Gastrocnemius medialis (tissue), 4 donors: ENCODE results near the gene DNAJB14. TPM values are rescaled to one million over a fixed set of nuclear protein-coding genes. Genes with fewer than 3 reads are reported as not detected.

Source experiments
- ATAC-seq, 2 donors: fragments of 150-250 bp; one replicate each; pipeline ENCODE4 v1.9.1; 2016
- DNase-seq, 2 donors: peaks; one replicate each; pipeline ENCODE4 v3.0.0-alpha.2; 2019
- H3K27ac ChIP-seq, 4 donors: fragments of 200-600 bp; sonication (generic); 1 replicate in 1 of 4; 2 replicates in 3 of 4; pipeline ENCODE4 v1.5.1; 2016 to 2018; ENCODE audit warnings: mild to moderate bottlenecking in 2 of 4, moderate library complexity in 1 of 4
- H3K27me3 ChIP-seq, 3 donors: fragments of 200-600 bp; sonication (generic) in 2 of 3; 1 replicate in 1 of 3; 2 replicates in 2 of 3; pipeline versions ENCODE4 v1.5.1 to v1.6.0; 2016 to 2019; ENCODE audit warnings: mild to moderate bottlenecking in 1 of 3, moderate library complexity in 1 of 3
- H3K36me3 ChIP-seq, 2 donors: fragments of 200-600 bp; sonication (generic) in 1 of 2; one replicate each; pipeline ENCODE4 v1.5.1; 2017 to 2018
- H3K4me1 ChIP-seq, 2 donors: fragments of 200-600 bp; sonication (generic) in 1 of 2; one replicate each; pipeline ENCODE4 v1.5.1; 2016 to 2017; ENCODE audit warnings: mild to moderate bottlenecking in 2 of 2
- H3K4me3 ChIP-seq, 4 donors: fragments of 200-600 bp; sonication (generic) in 3 of 4; 1 replicate in 1 of 4; 2 replicates in 3 of 4; pipeline ENCODE4 v1.5.1; 2016 to 2019; ENCODE audit warnings: mild to moderate bottlenecking in 2 of 4
- H3K9me3 ChIP-seq, 3 donors: fragments of 200-600 bp; sonication (generic) in 2 of 3; 1 replicate in 1 of 3; 2 replicates in 2 of 3; pipeline ENCODE4 v1.5.1; 2016 to 2019
- CTCF ChIP-seq, 5 experiments: fragments of 450-650 bp in 3 of 5; fragments of 200-600 bp in 2 of 5; sonication (generic) in 2 of 5; IDR thresholded peaks in 4 of 5; conservative IDR thresholded peaks in 1 of 5; 1 replicate in 4 of 5; 2 replicates in 1 of 5; pipeline ENCODE4 v1.5.1; 2016 to 2019; ENCODE audit warnings: antibody characterized with exemption in 5 of 5, mild to moderate bottlenecking in 3 of 5, moderate library complexity in 3 of 5
- POLR2A ChIP-seq, 2 donors: fragments of 450-650 bp; IDR thresholded peaks; one replicate each; pipeline ENCODE4 v1.6.1; 2017; ENCODE audit warnings: antibody characterized with exemption in 2 of 2, mild to moderate bottlenecking in 2 of 2, moderate library complexity in 2 of 2
- in situ Hi-C, 4 donors: fragments of 200-750 bp; cut with MboI; loops; one replicate each; pipeline versions ENCODE4 v1.15.0 to v1.8.0; 2017; ENCODE audit warnings: low sequenced_read_pairs in 4 of 4
- intact Hi-C: fragments of 100-400 bp; cut with DNase I; formaldehyde crosslinking; loops from one replicate; pipeline ENCODE4 v1.15.1; 2023; ENCODE audit warnings: low total_unique reads
- total RNA-seq, 4 donors: library from RNA; depleted of rRNA; stranded (reverse); fragments of >200 nt; gene quantifications; one replicate each; pipeline versions ENCODE4 v1.1.0 to v1.2.3, GENCODE V29; 2016

Gene DNAJB14
- total RNA-seq, 4 donors from 2014 or later = 14.2 to 26.9 (median 15.2) TPM

DNA sequence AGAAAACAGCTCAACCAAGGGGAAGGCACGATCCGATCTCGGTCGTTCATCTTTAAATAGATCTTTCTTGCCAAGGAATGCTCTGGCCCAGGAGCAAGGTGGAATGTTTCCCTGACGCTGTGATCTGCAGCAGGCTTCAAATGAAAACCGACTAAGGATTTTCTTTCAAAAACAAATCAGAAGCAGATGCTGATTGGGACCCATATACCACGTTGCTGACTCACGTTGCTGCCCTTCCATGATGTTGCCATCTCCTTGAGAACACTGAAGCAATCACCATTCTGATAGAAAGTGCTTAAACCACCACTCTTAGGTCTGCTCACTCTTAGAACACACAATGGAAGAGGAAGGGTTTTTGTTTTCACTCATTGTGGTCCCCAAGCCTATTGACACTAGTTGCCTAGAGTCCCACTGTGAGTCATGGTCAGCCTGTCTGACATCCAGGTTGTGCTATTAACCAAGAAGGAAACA is 78.3 kb downstream of the DNAJB14 start:
- peak overlapping the region in 3 of 4 donors; percentile 5 to 25 (median 15) for H3K4me3 ChIP-seq
- TF ChIP-seq CTCF (IDR thresholded peaks at IDR 0.05 in 4 of 5, conservative IDR thresholded peaks at IDR 0.05 in 1 of 5) (no peak), POLR2A (IDR thresholded peaks at IDR 0.05) (no peak)
- peak overlapping the region; percentile 47 to 74 (median 64) for H3K27ac ChIP-seq
- H3K4me1 ChIP-seq = peaks cover 9% of the 10 kb centered on the region in 2 donors
- intact Hi-C loops = no loop called here
- no peaks in the 10 kb centered on the region for H3K36me3 ChIP-seq
- no peaks in the 10 kb centered on the region for H3K9me3 ChIP-seq
- H3K27me3 ChIP-seq = no peaks in the 10 kb centered on the region
- DNase-seq (peak in 1 of 2 donors; percentile 28), ATAC-seq (peak; percentile 93 to 96)
- in situ Hi-C loops = no loop called here

GRCh38 chr4:99863804-99864203 is 82.6 kb downstream of the DNAJB14 start:
- in situ Hi-C loops (no loop called here), intact Hi-C loops (no loop called here)
- H3K4me3 ChIP-seq = no peak overlapping the region
- ATAC-seq (no peak), DNase-seq (no peak)
- no peaks in the 10 kb centered on the region for H3K36me3 ChIP-seq
- peaks cover 9% of the 10 kb centered on the region in 2 donors for H3K4me1 ChIP-seq
- no peak overlapping the region for H3K27ac ChIP-seq
- TF ChIP-seq CTCF (IDR thresholded peaks at IDR 0.05 in 4 of 5, conservative IDR thresholded peaks at IDR 0.05 in 1 of 5) (no peak), POLR2A (IDR thresholded peaks at IDR 0.05) (no peak)
- no peaks in the 10 kb centered on the region for H3K27me3 ChIP-seq
- H3K9me3 ChIP-seq = no peaks in the 10 kb centered on the region

- Histone ChIP-seq H3K9me3 (no peaks in the 10 kb centered on the region), H3K4me3 (no peak overlapping the region), H3K36me3 (no peaks in the 10 kb centered on the region), H3K27me3 (no peaks in the 10 kb centered on the region), H3K4me1 (no peaks in the 10 kb centered on the region), H3K27ac (no peak overlapping the region)
- in situ Hi-C loops (no loop called here), intact Hi-C loops (no loop called here)
- no peak for TF ChIP-seq CTCF (IDR thresholded peaks at IDR 0.05 in 4 of 5, conservative IDR thresholded peaks at IDR 0.05 in 1 of 5)
- no peak for ATAC-seq
- DNase-seq = no peak
These were observed 85.1 kb downstream of the DNAJB14 start for GRCh38 chr4:99861120-99861905.

DNA sequence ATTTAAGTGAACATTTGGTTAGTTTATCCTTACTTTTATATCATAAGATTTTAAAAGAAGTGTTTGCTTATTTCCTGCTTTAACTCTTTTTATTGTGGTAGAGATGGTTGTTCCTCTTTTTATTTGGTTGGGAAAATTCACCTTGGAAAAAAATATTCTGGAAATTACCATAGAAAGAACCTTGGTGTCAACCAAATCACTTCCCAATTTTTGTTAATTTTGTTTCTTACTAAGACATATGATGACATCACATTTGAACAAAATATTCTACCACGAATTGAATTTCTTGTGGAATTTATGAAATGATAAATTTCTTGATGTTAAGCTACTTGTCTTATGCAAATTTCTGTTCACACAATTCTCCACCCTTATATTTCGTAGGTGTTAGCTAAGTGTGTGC is 85.9 kb downstream of the DNAJB14 start:
- in situ Hi-C loops = no loop called here
- no peak overlapping the region for H3K27ac ChIP-seq
- DNase-seq (no peak), ATAC-seq (no peak)
- TF ChIP-seq CTCF (IDR thresholded peaks at IDR 0.05 in 4 of 5, conservative IDR thresholded peaks at IDR 0.05 in 1 of 5) = no peak
- no peak for TF ChIP-seq POLR2A (IDR thresholded peaks at IDR 0.05)
- no peaks in the 10 kb centered on the region for H3K36me3 ChIP-seq
- H3K9me3 ChIP-seq = no peaks in the 10 kb centered on the region
- intact Hi-C loops = no loop called here
- H3K4me1 ChIP-seq = no peaks in the 10 kb centered on the region
- H3K27me3 ChIP-seq = no peaks in the 10 kb centered on the region
- no peak overlapping the region for H3K4me3 ChIP-seq
